HL-60 (cell line): ENCODE measurements around the gene PPP3CB.

ENCODE experiments used
- DNase-seq, 2 experiments: peaks; one replicate each; pipeline ENCODE4 v3.0.0-alpha.2; 2010 to 2020; ENCODE audit warnings: low read depth in 1 of 2, low spot score in 1 of 2
- H3K27ac ChIP-seq: fragments of 250-450 bp; sonication (Bioruptor Pico); replicated peaks from 2 replicates; pipeline ENCODE4 v1.5.1; 2020; ENCODE audit warnings: mild to moderate bottlenecking, moderate library complexity
- H3K27me3 ChIP-seq: fragments of 250-450 bp; sonication (Bioruptor Pico); 2 replicates; pipeline ENCODE4 v1.5.1; 2021; ENCODE audit warnings: mild to moderate bottlenecking, moderate library complexity; ENCODE audit not compliant: insufficient read depth, poor library complexity, severe bottlenecking
- H3K4me3 ChIP-seq: replicated peaks from 2 replicates; pipeline ENCODE4 v1.5.1; 2011; ENCODE audit warnings: mild to moderate bottlenecking, control low read depth, low read length; ENCODE audit not compliant: insufficient read depth
- GABPA ChIP-seq: IDR thresholded peaks from 2 replicates; pipeline ENCODE4 v1.6.1; 2012; ENCODE audit warnings: low read depth
- POLR2AphosphoS5 ChIP-seq: IDR thresholded peaks from 2 replicates; pipeline ENCODE4 v1.6.1; 2012; ENCODE audit warnings: low read depth
- SPI1 ChIP-seq: IDR thresholded peaks from 2 replicates; pipeline ENCODE4 v1.6.1; 2012; ENCODE audit warnings: low read depth, mild to moderate bottlenecking, borderline replicate concordance
- TF ChIP-seq, protein P1 (sequence below): IDR thresholded peaks from one replicate; pipeline ENCODE4 v1.5.1; 2011; ENCODE audit warnings: low read length, control low read depth, inconsistent platforms; ENCODE audit not compliant: insufficient read depth
- TF ChIP-seq, protein P2 (sequence below): IDR thresholded peaks from 2 replicates; pipeline ENCODE4 v1.6.1; 2012; ENCODE audit warnings: low read depth; ENCODE audit not compliant: insufficient replicate concordance

Gene PPP3CB

DNA sequence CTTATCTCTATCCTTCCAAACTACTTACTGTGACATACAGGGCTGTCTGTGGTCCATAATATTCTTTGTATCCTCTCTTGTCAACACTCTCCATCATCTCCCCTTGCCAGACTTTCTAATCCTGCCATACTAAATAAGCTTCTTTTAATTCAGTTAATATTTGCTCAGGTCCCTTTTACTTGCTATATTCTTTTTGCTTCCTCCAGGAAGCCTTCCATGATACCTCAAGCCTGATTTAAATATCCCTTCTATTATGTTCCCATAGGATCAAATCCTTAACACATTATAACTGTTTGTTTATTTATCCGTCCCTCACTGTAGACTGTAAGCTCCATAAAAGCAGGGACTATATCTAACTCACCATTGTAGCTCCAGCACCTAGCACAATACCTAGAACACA lies 7.2 kb upstream of the PPP3CB start:
- no peak for TF ChIP-seq SPI1
- TF ChIP-seq, protein P1, sequence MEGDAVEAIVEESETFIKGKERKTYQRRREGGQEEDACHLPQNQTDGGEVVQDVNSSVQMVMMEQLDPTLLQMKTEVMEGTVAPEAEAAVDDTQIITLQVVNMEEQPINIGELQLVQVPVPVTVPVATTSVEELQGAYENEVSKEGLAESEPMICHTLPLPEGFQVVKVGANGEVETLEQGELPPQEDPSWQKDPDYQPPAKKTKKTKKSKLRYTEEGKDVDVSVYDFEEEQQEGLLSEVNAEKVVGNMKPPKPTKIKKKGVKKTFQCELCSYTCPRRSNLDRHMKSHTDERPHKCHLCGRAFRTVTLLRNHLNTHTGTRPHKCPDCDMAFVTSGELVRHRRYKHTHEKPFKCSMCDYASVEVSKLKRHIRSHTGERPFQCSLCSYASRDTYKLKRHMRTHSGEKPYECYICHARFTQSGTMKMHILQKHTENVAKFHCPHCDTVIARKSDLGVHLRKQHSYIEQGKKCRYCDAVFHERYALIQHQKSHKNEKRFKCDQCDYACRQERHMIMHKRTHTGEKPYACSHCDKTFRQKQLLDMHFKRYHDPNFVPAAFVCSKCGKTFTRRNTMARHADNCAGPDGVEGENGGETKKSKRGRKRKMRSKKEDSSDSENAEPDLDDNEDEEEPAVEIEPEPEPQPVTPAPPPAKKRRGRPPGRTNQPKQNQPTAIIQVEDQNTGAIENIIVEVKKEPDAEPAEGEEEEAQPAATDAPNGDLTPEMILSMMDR = no peak
- no peak for TF ChIP-seq POLR2AphosphoS5
- TF ChIP-seq, protein P2, sequence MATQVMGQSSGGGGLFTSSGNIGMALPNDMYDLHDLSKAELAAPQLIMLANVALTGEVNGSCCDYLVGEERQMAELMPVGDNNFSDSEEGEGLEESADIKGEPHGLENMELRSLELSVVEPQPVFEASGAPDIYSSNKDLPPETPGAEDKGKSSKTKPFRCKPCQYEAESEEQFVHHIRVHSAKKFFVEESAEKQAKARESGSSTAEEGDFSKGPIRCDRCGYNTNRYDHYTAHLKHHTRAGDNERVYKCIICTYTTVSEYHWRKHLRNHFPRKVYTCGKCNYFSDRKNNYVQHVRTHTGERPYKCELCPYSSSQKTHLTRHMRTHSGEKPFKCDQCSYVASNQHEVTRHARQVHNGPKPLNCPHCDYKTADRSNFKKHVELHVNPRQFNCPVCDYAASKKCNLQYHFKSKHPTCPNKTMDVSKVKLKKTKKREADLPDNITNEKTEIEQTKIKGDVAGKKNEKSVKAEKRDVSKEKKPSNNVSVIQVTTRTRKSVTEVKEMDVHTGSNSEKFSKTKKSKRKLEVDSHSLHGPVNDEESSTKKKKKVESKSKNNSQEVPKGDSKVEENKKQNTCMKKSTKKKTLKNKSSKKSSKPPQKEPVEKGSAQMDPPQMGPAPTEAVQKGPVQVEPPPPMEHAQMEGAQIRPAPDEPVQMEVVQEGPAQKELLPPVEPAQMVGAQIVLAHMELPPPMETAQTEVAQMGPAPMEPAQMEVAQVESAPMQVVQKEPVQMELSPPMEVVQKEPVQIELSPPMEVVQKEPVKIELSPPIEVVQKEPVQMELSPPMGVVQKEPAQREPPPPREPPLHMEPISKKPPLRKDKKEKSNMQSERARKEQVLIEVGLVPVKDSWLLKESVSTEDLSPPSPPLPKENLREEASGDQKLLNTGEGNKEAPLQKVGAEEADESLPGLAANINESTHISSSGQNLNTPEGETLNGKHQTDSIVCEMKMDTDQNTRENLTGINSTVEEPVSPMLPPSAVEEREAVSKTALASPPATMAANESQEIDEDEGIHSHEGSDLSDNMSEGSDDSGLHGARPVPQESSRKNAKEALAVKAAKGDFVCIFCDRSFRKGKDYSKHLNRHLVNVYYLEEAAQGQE = no peak
- TF ChIP-seq GABPA = no peak
- no peak for DNase-seq
- H3K27ac ChIP-seq = no peak overlapping the region
- no peaks in the 10 kb centered on the region for H3K27me3 ChIP-seq
- H3K4me3 ChIP-seq = no peak overlapping the region

DNA sequence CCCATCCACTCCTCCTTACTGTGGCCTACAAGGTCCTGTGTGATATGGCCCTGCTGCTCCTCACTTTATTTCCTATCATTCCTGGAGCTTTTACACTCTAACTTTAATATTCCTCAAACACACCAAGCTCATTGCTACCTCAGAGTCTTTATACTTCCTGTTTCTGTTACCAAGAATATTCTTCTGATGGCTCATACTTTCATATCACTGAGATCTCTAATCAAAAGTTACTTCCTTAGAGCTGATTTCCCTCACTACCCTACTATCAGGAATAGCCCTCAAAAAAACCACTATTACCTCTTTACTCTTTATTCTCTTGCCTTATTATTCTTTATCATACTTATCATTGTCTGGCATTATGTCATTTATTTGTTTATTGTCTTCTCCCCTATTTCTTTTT lies 5.8 kb upstream of the PPP3CB start:
- TF ChIP-seq GABPA (no peak), SPI1 (no peak), POLR2AphosphoS5 (no peak)
- TF ChIP-seq, protein P2 = no peak
- TF ChIP-seq, protein P1 = no peak
- Histone ChIP-seq H3K4me3 (no peak overlapping the region), H3K27me3 (no peaks in the 10 kb centered on the region), H3K27ac (no peak overlapping the region)
- no peak for DNase-seq

DNA sequence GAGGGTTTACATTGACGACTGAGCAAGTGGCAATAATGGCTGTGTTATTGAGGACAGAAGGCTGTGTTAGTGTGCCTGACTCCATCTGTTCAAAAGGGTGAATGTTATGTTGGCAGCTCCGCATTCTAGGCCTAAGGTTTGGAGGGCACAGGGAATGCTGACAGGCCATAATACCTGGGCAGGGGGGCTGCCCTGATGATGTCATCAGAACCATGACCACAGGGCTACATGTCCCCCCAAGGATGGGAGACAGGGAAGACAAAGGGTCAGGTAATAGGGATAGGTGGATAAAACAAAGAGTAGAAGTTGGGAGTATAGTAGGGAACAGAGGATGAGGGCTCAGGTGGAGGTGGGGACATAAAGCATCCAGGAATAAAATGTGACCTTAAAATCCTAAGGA lies 1.8 kb upstream of the PPP3CB start:
- no peak for DNase-seq
- Histone ChIP-seq H3K4me3 (no peak overlapping the region), H3K27ac (no peak overlapping the region), H3K27me3 (no peaks in the 10 kb centered on the region)
- TF ChIP-seq SPI1 = no peak
- TF ChIP-seq, protein P1 = no peak
- TF ChIP-seq GABPA = no peak
- TF ChIP-seq, protein P2 = no peak
- no peak for TF ChIP-seq POLR2AphosphoS5
